Esophagus squamous epithelium (tissue), 4 donors: ENCODE results near the gene KBTBD13.

ENCODE experiments used
- POLR2A ChIP-seq, 4 donors: fragments of 450-650 bp; IDR thresholded peaks; one replicate each; pipeline ENCODE4 v1.6.1; 2017; ENCODE audit warnings: antibody characterized with exemption in 4 of 4, mild to moderate bottlenecking in 4 of 4, moderate library complexity in 3 of 4
- TF ChIP-seq, protein P1 (sequence below), 6 experiments: fragments of 450-650 bp in 4 of 6; fragments of 200-600 bp in 2 of 6; sonication (generic) in 2 of 6; IDR thresholded peaks; one replicate each; pipeline ENCODE4 v1.5.1; 2016 to 2019; ENCODE audit warnings: antibody characterized with exemption in 6 of 6, mild to moderate bottlenecking in 4 of 6, moderate library complexity in 4 of 6

DNA sequence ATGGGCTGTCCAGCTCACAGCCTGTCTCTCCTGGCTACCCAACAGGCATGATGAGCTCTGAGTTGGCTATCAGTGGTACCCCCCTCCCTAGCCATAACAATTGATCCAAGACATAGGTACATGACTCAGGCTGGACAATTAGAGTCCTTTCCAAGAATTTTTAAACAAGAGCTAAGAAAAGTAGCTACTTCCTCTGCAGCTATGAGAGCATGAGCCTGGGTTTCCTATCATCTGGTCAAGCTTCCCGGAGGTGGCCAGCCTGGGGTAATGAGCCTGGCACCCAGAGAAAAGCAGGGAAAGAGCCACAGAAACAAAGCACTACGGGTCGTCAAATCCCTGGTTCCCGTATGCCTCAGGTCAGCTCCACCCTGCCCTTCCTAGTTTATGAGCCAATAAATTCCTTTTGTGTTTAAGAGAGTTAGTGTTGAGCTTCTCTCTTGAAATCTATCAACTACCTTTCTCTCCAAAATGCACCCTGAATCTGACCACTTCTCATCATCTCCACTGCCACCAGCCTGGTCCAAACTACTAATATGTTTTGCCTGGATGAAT lies 33.7 kb upstream of the KBTBD13 start:
- TF ChIP-seq, protein P1, sequence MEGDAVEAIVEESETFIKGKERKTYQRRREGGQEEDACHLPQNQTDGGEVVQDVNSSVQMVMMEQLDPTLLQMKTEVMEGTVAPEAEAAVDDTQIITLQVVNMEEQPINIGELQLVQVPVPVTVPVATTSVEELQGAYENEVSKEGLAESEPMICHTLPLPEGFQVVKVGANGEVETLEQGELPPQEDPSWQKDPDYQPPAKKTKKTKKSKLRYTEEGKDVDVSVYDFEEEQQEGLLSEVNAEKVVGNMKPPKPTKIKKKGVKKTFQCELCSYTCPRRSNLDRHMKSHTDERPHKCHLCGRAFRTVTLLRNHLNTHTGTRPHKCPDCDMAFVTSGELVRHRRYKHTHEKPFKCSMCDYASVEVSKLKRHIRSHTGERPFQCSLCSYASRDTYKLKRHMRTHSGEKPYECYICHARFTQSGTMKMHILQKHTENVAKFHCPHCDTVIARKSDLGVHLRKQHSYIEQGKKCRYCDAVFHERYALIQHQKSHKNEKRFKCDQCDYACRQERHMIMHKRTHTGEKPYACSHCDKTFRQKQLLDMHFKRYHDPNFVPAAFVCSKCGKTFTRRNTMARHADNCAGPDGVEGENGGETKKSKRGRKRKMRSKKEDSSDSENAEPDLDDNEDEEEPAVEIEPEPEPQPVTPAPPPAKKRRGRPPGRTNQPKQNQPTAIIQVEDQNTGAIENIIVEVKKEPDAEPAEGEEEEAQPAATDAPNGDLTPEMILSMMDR (IDR thresholded peaks at IDR 0.05) = no peak
- TF ChIP-seq POLR2A (IDR thresholded peaks at IDR 0.05) = no peak
